GM21515 (cell line): Measurements from ENCODE around the gene RAET1L.
"Not testable (repeated sequence)": the region's sequence is repeated elsewhere in the genome, so short reads cannot be mapped to it uniquely, and the experiment has no call there.

Source experiments
- ATAC-seq: cut with Tn5 transposase; IDR thresholded peaks from one replicate; pipeline ENCODE4 v1.9.1; 2021; ENCODE audit not compliant: unreplicated experiment

The RAET1L gene

DNA sequence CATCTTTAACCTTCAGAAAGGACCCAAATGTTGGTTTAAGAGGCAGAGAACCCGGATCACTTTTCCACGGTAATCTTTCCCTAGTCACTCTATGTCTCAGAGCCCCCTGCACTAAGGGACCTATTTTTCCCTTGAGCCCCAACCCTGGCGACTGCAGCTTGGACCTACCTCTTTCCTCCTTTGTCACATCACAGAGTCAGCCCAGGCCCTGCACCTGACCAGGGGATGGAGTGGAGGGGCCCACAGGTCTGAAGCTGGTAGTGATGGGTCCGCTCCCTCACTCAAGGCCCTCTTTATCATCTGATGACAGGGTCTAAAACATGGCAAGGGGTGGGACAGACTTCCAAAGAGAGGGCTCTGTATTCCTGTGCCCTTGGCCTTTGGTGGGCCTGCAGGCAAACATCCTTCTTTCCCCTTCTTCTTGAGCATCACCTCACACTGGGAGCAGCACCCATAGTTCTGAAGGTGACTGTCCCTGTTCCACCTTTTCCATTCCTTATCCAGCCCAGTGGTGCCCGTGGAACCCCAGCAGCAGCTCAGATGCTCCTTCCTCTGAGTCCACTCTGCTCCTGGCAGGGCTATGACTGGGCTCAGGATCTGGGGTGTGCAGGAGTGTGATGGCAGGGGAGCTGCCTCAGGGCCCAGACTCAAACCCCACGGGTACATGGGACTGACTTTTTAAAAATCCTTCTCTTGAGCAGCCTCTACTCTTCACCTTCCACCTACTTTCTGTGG is 6.3 kb downstream of the RAET1L start:
- no peak for ATAC-seq

DNA sequence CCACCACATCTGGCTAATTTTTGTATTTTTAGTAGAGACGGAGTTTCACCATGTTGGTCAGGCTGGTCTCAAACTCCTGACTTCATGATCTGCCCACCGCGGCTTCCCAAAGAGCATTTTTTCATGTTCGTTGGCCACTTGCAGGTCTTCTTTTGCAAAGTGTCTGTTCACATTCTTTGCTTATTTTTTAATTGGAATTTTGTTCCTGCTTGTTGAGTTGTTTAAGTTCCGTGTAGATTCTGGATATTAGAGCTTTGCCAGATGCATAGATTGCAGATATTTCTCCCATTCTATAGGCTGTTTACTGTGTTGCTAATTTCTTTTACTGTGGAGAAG is 8.2 kb downstream of the RAET1L start:
- not testable (repeated sequence) for ATAC-seq

DNA sequence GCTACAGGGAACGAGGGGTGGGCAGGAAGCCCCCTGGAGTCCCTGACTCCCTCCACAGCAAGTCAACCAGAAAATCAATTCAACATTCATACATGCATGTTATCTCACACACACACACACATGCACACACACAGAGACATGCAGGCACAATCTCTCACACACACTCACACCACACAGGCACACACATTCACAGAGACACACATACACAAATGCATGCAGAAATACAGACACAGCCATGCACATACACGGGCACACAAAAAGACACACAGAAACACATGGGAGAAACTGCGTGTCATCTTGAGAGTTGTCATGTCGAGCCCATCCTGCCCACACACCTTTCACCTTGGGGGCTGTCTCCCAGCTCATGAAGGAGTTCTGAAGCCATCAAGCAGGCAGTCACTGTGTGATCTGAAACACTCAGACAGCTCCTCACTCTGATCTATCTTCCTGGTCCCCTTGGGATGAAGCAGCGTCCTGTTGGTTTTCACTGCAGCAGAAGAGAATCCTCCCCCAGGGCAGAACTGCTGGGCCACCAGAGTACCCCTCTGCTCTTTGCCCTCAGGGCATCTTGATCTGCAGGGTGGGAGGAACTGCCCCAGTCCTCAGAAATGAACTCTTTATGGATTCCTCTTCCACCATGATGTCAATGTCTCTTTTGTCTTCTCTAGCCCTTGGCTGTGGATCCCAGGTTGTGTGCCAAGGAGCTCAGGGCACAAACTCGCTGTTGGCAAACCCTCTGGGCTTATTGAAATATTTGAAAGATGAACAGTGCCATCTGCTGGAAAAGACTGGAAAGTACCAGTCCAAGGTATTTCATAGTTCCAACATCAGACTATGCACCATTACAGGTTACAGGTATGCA is 8.8 kb downstream of the RAET1L start:
- no peak for ATAC-seq

DNA sequence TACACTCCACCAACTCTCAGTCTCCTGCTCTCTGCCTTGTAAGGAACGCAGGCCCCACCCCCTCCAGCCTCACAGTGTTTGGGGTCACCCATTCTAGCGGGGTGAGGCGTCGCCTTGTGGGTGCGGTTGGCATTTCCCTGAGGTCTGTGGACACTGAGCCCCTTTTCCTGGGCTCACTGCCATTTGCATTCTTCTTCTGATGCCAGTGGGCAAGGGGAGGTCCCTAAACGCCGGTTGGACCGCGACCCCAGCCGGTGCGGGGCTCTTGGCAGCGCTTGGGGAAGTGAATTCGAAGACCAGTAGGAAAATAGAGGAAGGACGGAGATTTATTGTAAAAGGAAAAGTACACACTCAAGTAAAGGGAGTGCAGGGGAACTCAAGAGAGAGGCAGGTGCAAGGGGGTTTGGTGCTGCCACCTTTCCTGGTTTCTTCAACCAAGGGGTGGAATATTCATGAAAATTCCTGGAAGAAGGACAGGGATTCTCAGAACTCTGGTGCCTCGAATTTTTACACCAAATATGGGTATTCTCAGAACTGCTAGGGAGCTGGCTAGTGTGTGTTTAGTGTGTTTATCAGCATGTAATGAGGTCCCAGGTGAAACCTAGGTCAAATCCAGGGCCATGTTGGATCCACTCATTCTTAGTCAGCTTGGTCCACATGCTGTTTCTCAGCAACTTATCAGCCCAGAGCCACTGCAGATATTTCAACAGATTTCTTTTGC is 9.9 kb downstream of the RAET1L start:
- ATAC-seq, result not testable (repeated sequence)

DNA sequence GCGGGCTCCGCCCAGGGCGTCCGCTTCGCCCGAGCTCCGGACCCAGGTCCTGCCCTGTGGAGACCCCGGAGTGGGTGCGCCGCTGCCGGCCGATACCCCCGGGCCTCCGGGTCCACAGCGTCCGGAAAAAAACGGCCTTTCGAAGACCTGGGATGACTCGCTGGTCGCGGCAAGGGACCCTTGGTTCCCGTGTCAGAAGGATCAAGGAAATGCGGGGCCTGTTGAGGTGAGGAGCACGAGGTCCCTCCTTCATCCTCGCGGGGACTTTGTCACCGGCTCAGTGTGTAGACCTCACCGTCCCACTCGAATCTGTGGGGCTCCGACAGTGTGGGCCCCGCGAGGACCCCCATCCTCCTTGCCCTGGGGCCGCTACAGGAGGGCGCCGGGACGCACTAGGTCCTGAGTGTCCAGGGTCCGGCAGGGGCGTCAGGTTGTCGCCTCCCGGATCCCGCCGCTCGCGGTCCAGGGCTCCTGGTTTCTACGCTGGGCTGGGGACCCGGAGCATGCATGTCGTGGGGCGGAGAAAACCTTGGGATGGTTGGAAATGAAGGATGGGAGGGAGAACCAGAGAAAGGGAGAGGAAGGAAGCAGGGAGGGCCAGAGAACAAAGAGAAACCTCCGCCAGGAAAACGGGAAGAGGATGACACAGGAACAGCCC is 10.6 kb downstream of the RAET1L start:
- ATAC-seq, result not testable (repeated sequence)

DNA sequence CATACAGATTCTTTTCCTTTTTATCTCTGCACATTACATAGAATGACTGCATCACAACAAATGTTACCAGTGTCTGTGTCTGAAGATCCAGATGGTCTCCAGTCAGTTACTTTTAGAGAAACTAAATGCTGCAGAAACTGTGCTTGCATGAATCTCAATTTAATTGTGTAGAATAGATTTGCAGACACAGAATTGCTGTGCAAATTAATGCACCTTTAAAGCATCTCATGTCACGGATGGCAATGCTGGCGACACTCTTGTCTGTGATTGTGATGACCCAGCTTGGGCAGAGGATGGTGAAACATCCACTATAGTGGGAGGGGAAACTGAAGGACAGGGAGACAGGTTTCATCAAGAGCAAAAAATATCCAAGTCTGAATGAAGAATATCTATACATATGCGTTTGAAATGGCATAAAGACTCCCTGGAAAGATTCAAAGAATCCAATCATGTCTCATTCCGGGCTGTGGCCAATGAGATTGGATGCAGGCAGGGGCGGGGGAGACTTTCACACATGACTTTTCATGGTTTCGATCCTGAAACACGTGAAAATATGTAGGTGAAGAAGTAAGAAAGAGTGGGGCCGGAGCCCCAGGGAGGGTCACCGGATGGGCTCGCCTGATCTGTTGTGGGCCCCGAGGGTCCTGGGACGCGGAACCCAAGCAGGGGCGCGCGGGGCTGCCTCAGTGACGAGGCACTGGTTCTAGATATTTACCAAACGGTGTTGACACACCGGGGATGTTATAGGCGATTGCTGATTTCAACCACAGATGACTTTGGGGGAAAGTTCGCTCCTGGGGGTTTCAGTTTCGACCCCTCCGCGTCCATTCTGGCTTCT is 11.3 kb downstream of the RAET1L start:
- not testable (repeated sequence) for ATAC-seq

DNA sequence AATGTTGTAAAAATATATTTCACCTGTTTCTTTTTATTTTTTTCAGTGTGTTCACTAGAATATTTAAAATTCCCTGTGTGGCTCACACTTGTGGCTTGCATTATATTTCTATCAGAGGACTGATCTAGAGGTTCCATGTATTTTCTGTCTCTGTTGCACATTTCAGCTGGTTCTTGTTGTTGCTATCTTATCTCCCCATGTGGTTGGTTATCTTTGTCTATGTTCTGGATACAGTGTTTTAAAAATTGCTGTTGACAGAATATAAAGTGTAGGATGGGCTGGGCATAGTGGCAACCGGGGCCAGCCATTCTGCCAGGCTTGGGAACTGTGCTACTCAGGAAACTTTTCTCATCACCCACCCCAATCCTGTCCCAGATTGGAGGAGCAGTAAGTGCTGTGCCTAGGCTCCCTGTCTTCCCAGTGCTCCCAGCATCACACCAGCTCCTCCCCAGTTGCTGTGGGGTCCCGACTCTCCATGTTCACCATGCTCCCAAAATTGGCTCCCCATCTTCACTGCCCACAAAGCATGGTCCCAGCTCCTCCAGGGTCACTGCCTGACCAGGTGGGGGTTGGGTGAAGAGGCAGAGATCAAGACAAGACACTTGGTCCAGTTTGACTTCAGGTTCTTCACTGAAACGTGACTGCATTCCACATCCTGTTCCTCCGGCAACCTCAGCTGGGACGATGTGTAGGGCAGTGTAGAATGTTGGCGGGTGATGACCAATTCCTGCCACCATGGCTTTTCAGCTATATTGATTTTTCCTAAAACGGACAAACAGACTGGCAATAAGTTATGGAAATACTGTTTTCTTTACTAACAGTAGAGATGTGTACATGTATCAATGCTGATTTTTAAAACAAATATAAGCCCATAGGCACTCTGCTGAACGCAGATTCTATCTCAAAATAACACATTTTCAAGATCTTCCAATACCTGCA is 12.2 kb downstream of the RAET1L start:
- not testable (repeated sequence) for ATAC-seq

DNA sequence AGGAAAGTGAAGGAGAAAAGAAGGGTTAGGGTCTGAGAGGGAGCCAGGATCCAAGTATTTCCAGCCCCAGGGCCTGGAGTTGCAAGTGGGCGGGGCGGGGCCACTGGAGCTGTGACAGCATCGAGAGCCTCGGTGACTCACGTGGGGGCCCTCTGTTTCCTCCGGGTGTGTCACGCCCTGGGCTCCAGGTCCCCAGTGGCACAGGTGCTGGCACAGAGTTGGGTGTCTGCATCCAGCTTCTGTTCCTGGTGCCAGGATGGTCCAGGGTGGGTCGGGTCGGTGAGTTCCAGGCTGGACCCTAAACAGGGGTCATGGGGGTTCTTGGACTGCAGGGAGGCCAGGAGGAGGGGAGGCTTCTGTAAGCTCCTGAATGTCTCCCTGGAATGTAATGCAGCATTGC is 16.7 kb downstream of the RAET1L start:
- ATAC-seq, result no peak

DNA sequence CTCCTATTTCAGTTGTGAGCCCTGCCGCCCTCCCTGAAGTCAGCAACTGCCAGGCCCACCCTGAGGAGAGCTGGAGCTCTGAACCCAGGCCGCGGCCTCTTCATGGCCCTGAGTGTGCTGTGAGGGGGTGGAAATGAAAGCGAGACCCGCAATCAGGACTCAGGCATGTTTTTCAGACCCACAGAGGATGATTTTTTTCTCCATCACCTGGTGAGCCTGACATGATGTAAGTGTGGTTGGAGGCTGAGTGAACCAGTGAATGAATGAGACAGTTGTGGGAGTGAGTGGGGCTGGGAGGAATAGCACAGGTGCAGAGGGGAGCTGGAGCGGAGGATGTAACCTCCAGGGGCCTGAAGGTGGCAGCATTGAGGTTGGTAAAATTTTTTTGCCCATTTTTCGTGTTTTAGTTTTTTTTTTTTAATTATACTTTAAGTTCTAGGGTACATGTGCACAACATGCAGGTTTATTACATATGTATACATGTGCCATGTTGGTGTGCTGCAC is 18.3 kb downstream of the RAET1L start:
- no peak for ATAC-seq

DNA sequence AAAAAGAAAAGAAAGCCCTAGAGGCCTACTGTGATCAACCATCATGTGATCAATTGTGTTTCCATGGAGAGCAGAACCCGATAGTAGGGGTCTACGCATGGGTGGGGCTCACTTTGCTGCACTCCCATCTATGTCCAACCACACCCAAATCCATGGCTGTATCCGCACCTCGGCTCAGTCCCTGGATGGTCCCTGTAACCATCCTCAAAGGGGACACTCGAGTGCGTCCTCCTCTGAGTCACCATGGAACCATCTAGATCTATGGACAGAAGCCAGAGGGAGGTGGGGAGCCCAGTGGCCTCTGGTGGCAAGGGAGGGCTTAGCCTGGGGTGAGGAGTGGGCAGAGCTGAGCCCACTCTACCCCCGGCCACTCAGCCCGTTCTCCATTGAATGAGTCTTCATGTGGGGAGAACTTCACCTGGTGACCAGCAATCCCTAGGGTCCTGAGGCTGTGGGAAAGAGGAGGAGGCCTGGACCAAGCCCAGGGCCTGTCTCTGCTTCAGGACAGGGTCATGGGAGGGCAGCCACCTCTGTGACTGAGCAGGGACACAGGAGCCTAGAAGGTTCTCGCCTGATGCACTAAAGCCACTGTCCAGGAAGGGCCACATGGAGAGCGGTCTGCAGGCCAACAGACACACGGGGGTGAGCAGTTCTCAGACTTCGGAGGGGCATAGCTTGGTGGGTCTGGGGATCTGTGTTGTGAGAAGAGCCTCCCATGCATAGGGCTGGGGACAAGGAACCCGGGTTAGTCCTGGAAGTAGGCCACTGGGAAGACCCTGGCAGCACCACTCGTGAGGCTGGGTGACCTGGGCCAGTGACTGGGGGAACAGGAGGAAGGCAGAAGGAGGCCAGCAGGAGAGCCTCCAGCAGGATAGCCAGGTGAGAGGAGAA is 19.3 kb downstream of the RAET1L start:
- ATAC-seq, result no peak

DNA sequence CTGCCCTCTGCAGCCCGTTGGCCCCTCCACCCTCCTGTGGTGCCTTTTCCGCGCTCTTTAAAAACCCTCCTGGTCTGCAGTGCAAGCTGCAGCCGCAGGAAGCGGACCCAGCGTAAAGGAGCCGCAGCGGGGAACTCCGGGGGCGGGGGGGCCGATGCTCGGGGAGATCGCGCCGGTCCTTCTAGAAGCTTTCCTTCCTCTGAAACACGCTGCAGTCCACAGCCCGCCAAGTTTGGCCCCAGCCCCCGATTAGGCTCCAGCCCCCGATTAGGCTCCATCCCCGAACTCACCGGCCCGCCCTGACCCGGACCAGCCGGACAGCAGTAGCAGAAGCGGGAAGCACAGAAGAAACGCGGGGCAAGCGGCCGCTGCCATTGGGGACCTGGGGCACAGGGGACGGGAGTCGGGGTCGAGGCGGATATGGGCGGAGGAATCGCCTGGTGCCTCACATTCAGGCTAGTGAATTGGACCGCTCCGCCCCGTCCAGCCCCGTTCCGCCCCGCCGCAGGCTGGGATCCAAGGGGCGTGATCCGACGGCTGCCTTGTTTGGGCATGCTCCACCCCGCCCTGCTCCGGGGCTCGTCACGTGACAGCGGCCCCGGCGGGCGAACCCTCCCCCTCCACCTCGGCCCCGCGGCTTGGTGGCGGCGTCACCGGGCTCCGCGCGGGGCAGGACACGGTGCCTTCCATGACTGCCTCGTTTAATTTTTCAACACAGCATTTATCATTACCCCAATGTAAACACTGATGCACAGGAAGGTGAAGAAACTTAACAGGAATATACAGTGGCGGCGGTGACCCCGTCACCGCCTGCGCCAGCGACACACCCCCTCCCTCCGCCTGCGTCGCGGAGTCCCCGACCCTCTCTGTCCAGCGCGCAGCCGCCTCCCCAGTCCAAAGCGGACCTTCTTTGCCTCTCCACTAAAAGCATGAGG is 20.3 kb downstream of the RAET1L start:
- peak; percentile 66 for ATAC-seq

DNA sequence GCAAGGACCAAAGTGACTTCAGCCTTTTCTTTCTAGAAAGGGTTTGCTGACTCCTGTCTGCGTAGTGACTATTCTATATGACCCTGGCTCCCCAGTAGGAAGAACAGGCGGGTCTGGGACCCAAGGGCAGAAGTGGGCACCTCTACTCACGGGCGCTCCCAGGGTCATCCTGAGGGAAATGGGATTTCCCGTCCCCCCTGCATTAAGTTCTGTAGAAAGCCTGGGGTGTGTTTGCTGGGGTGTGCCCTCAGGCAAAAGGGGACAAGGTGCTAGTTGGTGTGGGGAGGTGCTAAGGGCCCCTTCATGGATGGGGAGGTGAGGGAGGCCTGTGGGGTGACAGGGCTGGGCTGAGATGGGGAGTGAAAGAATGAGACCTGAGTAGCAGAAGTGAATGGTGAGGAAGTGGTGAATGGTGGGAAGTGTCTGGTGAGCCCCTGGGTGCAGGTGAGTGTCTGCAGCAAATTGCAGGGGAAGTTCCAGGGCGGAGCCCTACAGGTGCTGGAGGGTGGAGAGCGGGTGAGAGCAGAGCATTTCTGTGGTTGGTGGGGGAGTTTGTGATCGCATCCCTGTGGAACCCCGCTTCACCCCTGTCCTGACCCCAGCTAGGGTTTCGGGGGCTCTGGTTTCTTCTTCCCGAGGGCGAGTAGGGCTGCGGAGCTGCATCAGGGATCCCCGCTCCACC is 21.1 kb downstream of the RAET1L start:
- ATAC-seq, result peak; percentile 24

DNA sequence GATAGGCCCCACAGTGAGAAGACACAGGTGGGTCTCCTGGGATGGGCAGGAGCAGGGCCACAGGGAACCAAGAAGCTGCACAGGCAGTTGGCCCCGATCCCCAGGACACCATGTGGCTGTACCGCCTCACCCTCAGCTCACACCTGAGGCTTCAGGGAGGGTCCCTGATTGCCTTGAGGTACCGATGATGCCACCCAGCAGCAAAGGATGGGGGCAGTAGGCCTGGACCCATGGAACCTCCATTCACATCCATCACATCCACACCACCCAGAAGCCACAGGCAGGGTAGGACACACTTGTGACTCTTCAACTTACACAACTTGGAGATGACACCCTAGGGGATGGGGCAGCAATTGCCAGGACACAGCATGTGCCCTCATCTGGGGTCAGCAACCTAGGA is 21.7 kb downstream of the RAET1L start:
- not testable (repeated sequence) for ATAC-seq

DNA sequence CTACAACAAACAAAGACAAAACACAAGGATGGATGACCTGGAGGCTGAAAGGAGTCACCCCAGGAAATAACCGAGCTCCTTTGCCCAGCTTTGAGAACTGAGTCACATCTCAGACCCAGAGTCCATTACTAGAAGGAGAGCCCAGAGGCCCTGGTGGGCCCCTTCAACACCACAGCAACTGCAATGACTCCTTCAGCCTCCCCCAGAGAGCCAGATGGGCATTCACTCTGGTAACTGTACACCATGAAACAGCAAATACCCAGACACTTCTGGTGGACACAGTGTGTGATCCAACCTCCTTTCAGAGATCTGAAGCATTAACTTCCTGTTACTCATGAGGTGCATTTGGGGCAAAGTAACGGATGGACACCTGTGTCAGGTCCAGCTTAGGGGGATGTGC is 22.6 kb downstream of the RAET1L start:
- ATAC-seq, result no peak

DNA sequence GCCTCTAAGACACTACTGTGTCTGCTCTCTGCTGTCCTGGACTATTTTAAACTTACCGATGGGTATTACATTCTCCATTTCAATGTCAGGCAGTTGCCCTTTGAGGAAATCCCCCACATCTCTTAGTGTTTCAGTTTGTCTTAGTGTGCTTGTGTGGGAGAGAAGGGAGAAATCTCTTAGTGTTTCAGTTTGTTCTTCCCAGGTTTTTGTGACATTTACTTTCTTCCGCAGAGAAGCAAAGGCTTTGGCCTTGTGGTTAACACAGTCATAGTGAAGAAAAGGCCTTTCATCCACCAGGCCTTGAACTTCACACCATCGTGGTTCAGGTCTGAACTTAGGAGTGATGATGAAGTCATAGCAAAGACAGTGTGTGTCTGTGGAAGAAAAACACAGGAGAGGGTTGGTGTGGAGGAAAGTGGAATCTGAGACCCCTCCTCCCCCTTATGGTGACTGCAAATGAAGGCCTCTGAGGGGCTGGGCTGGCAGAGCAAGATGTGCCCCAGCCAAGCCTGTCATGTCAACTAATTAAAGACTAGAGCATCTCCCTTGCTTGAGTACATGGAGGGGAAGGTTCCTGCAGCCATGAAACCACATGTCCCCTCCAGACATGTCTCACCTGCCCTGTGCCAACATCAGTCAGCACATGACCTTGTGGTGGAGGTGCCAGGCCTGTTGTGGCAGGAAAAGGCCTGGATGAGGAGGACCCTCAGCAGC is 23.9 kb downstream of the RAET1L start:
- ATAC-seq, result peak; percentile 31

DNA sequence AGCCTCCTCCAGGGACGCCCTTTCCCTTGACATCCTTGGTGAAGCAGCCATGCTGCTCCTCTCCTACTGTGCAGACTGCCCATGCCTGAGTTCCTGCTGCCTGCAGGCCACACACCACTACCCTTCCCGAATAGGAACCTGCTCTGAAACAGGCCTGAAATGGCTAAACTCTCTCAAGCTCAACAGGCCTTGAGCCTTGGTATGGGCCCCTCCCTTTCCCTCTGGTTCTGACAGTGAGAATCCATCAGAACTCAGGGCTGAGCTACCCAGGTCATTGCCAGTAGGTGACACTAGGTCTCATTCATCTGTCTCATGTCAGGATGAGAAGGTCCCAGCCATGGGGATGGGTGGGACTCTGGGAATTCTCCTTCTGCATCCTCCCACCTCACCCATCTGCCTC is 25.7 kb downstream of the RAET1L start:
- ATAC-seq, result no peak
